Measurements from ENCODE around the gene PIGH.
A peak's percentile ranks its signal among the peaks of the same experiment; 100 is the strongest.
"Not testable (repeated sequence)": the region's sequence is repeated elsewhere in the genome, so short reads cannot be mapped to it uniquely, and the experiment has no call there.

The PIGH gene

DNA sequence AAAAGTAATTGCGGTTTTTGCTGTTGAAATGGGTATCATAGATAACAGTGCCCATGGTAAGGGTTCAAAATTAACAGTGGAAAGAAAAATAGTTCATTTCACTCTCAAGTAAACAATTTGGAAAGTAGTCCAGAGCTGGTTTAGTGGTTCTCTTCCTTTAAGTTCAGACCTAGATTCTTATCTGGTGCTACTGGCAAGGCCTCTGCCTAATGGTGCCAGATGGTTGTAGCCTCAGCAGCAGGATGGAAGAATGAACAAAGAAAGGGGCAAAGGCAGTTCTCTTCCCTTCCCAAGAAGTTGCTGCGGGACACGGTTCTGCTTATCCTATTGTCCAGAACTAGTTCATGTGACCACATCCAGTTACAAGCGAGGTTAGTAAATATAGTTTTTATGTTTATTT is 30.1 kb upstream of the PIGH start:
- no peak for ATAC-seq
- TF ChIP-seq, protein P1, sequence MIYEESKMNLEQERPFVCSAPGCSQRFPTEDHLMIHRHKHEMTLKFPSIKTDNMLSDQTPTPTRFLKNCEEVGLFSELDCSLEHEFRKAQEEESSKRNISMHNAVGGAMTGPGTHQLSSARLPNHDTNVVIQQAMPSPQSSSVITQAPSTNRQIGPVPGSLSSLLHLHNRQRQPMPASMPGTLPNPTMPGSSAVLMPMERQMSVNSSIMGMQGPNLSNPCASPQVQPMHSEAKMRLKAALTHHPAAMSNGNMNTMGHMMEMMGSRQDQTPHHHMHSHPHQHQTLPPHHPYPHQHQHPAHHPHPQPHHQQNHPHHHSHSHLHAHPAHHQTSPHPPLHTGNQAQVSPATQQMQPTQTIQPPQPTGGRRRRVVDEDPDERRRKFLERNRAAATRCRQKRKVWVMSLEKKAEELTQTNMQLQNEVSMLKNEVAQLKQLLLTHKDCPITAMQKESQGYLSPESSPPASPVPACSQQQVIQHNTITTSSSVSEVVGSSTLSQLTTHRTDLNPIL (CRISPR knock-in tag; IDR thresholded peaks at IDR 0.05; ENCODE audit: low read depth), result no peak
- TF ChIP-seq TCF4 (CRISPR knock-in tag; IDR thresholded peaks at IDR 0.05; ENCODE audit: borderline replicate concordance) (no peak), SNAI2 (CRISPR knock-in tag; IDR thresholded peaks at IDR 0.05) (no peak), GLIS3 (CRISPR knock-in tag; IDR thresholded peaks at IDR 0.05) (no peak), CSDC2 (CRISPR knock-in tag; IDR thresholded peaks at IDR 0.05) (no peak), ESRRG (CRISPR knock-in tag; IDR thresholded peaks at IDR 0.05) (no peak), RARB (CRISPR knock-in tag; IDR thresholded peaks at IDR 0.05) (no peak), ISL1 (CRISPR knock-in tag; IDR thresholded peaks at IDR 0.05) (no peak), TOX (CRISPR knock-in tag; IDR thresholded peaks at IDR 0.05; ENCODE audit: borderline replicate concordance) (no peak), ZNF8 (CRISPR knock-in tag; IDR thresholded peaks at IDR 0.05) (no peak), ZNF70 (CRISPR knock-in tag; IDR thresholded peaks at IDR 0.05) (no peak), ZNF565 (CRISPR knock-in tag; conservative IDR thresholded peaks at IDR 0.05; ENCODE audit: low read depth) (no peak)
- TF ChIP-seq, protein P2, sequence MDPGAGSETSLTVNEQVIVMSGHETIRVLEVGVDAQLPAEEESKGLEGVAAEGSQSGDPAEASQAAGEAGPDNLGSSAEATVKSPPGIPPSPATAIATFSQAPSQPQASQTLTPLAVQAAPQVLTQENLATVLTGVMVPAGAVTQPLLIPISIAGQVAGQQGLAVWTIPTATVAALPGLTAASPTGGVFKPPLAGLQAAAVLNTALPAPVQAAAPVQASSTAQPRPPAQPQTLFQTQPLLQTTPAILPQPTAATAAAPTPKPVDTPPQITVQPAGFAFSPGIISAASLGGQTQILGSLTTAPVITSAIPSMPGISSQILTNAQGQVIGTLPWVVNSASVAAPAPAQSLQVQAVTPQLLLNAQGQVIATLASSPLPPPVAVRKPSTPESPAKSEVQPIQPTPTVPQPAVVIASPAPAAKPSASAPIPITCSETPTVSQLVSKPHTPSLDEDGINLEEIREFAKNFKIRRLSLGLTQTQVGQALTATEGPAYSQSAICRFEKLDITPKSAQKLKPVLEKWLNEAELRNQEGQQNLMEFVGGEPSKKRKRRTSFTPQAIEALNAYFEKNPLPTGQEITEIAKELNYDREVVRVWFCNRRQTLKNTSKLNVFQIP (CRISPR knock-in tag; IDR thresholded peaks at IDR 0.05; ENCODE audit: borderline replicate concordance, low read depth), result no peak
- TF ChIP-seq, protein P3, sequence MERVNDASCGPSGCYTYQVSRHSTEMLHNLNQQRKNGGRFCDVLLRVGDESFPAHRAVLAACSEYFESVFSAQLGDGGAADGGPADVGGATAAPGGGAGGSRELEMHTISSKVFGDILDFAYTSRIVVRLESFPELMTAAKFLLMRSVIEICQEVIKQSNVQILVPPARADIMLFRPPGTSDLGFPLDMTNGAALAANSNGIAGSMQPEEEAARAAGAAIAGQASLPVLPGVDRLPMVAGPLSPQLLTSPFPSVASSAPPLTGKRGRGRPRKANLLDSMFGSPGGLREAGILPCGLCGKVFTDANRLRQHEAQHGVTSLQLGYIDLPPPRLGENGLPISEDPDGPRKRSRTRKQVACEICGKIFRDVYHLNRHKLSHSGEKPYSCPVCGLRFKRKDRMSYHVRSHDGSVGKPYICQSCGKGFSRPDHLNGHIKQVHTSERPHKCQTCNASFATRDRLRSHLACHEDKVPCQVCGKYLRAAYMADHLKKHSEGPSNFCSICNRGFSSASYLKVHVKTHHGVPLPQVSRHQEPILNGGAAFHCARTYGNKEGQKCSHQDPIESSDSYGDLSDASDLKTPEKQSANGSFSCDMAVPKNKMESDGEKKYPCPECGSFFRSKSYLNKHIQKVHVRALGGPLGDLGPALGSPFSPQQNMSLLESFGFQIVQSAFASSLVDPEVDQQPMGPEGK (CRISPR knock-in tag; IDR thresholded peaks at IDR 0.05; ENCODE audit: borderline replicate concordance), result no peak
- TF ChIP-seq, protein P4, sequence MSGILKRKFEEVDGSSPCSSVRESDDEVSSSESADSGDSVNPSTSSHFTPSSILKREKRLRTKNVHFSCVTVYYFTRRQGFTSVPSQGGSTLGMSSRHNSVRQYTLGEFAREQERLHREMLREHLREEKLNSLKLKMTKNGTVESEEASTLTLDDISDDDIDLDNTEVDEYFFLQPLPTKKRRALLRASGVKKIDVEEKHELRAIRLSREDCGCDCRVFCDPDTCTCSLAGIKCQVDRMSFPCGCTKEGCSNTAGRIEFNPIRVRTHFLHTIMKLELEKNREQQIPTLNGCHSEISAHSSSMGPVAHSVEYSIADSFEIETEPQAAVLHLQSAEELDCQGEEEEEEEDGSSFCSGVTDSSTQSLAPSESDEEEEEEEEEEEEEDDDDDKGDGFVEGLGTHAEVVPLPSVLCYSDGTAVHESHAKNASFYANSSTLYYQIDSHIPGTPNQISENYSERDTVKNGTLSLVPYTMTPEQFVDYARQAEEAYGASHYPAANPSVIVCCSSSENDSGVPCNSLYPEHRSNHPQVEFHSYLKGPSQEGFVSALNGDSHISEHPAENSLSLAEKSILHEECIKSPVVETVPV (CRISPR knock-in tag; IDR thresholded peaks at IDR 0.05), result no peak

DNA sequence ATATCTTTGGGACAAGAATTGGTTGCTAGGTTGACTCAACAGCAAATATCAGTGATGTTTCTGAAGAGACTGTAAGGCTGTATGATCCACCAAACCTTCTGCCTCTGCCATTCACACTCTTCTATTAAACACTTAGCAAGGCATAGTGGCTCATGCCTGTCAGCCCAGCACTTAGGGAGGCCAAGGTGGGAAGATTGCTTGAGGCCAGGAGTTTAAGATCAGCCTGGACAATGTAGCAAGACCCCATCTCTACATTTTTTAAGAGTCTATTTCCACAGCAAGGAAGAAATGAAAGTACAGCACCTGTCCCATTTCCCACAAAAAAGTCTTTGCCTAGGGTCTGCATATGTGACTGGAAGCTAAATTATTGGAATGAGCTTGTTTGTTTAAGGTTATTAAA is 27.5 kb upstream of the PIGH start:
- no peak for ATAC-seq
- TF ChIP-seq, protein P1 (CRISPR knock-in tag; IDR thresholded peaks at IDR 0.05; ENCODE audit: low read depth), result no peak
- no peak for TF ChIP-seq ZFP30 (CRISPR knock-in tag; IDR thresholded peaks at IDR 0.05)

DNA sequence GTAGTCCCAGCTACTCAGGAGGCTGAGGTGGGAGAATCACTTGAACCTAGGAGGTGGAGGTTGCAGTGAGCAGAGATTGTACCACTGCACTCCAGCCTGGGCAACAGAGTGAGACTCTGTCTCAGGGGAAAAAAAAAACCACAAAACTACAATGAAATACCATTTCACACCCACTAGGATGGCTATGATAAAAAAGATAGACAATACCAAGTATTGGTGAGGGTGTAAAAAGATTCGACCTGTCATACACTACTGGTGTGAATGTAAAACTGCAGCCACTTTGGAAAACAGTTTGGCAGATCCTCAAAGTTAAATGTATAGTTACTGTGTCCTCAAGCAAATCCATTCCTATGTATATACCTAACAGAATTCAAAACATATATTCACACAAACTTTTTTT is 26.1 kb upstream of the PIGH start:
- not testable (repeated sequence) for ATAC-seq

DNA sequence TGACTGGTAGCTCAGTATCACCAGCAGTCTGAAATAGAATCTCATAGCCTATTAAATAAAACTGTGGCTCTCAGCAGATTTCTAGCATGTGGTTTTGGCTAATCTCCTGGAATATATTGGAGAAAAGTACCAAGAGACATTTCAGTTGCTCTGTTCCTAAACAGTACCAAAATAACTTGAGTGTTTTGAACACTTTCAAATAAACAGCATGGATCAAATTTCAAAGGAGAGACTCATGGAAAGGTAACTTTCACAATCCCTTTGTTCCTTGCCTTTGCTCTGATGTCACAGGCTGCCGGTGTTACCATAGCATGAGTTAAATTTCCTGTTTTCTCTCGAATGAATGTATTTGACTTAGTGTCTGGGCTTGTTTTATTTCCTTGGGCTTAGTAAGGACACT is 23.0 kb upstream of the PIGH start:
- TF ChIP-seq ZC3H10 (CRISPR knock-in tag; IDR thresholded peaks at IDR 0.05) (no peak), GLIS3 (CRISPR knock-in tag; IDR thresholded peaks at IDR 0.05) (no peak), ZNF8 (CRISPR knock-in tag; IDR thresholded peaks at IDR 0.05) (no peak)
- TF ChIP-seq, protein P4 (CRISPR knock-in tag; IDR thresholded peaks at IDR 0.05), result no peak
- ATAC-seq, result no peak

DNA sequence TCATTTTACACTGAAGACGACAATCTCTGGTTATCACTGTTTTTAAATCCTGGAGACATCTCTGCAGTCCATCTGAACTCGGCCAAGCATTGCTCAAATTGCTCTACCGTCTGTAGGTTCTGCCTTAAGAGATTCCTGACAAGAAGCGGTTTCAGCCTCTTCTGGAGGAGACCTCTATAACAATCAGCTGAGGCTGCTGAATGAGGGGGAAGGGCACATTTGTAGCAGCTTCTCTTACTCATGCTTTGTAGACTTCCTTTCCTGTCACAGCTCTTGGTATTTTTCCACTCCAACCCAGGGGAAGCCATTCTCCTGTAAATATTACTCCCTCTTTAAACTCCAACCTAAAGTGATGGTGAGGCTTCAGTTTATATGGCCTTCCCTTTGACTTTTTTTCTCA is 22.6 kb upstream of the PIGH start:
- TF ChIP-seq ARNTL (CRISPR knock-in tag; IDR thresholded peaks at IDR 0.05; ENCODE audit: borderline replicate concordance, low read depth) (no peak), TOX (CRISPR knock-in tag; IDR thresholded peaks at IDR 0.05; ENCODE audit: borderline replicate concordance) (no peak), BACH2 (CRISPR knock-in tag; IDR thresholded peaks at IDR 0.05; ENCODE audit: borderline replicate concordance) (no peak), TCF4 (CRISPR knock-in tag; IDR thresholded peaks at IDR 0.05; ENCODE audit: borderline replicate concordance) (no peak), RARB (CRISPR knock-in tag; IDR thresholded peaks at IDR 0.05) (no peak), ZFP30 (CRISPR knock-in tag; IDR thresholded peaks at IDR 0.05) (no peak), ZFP3 (CRISPR knock-in tag; IDR thresholded peaks at IDR 0.05) (no peak)
- TF ChIP-seq, protein P5, sequence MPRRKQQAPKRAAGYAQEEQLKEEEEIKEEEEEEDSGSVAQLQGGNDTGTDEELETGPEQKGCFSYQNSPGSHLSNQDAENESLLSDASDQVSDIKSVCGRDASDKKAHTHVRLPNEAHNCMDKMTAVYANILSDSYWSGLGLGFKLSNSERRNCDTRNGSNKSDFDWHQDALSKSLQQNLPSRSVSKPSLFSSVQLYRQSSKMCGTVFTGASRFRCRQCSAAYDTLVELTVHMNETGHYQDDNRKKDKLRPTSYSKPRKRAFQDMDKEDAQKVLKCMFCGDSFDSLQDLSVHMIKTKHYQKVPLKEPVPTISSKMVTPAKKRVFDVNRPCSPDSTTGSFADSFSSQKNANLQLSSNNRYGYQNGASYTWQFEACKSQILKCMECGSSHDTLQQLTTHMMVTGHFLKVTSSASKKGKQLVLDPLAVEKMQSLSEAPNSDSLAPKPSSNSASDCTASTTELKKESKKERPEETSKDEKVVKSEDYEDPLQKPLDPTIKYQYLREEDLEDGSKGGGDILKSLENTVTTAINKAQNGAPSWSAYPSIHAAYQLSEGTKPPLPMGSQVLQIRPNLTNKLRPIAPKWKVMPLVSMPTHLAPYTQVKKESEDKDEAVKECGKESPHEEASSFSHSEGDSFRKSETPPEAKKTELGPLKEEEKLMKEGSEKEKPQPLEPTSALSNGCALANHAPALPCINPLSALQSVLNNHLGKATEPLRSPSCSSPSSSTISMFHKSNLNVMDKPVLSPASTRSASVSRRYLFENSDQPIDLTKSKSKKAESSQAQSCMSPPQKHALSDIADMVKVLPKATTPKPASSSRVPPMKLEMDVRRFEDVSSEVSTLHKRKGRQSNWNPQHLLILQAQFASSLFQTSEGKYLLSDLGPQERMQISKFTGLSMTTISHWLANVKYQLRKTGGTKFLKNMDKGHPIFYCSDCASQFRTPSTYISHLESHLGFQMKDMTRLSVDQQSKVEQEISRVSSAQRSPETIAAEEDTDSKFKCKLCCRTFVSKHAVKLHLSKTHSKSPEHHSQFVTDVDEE (CRISPR knock-in tag; IDR thresholded peaks at IDR 0.05), result no peak
- TF ChIP-seq, protein P2 (CRISPR knock-in tag; IDR thresholded peaks at IDR 0.05; ENCODE audit: borderline replicate concordance, low read depth), result no peak
- peak; percentile 7 for ATAC-seq

Measured in SK-N-SH treated with all-trans-retinoic acid at 6 μM for 48 hours (cell line).